H1 (cell line): Measurements from ENCODE around the gene DHRS1. TPM values are rescaled to one million over a fixed set of nuclear protein-coding genes. Genes with fewer than 3 reads are reported as not detected.

Experiments used
- ASH2L ChIP-seq: fragments of 200-600, 300-600 bp; sonication (generic); IDR thresholded peaks from one replicate; pipeline ENCODE4 v1.7.1; 2017; ENCODE audit warnings: low read length
- BACH1 ChIP-seq: IDR thresholded peaks from 2 replicates; pipeline ENCODE4 v1.6.1; 2012; ENCODE audit warnings: low read length, improper control_type of control experiment
- BRCA1 ChIP-seq: IDR thresholded peaks from 2 replicates; pipeline ENCODE4 v1.6.1; 2012; ENCODE audit warnings: low read depth, low read length, improper control_type of control experiment
- CBX5 ChIP-seq: fragments of 300-800, 300-1000 bp; sonication (generic); IDR thresholded peaks from 2 replicates; pipeline ENCODE4 v1.7.1; 2016; ENCODE audit warnings: antibody characterized with exemption, low read length, low read depth
- CHD1 ChIP-seq: IDR thresholded peaks from 2 replicates; pipeline ENCODE4 v1.6.1; 2012; ENCODE audit warnings: low read depth, low read length, improper control_type of control experiment
- E2F6 ChIP-seq: IDR thresholded peaks from 2 replicates; pipeline ENCODE4 v1.6.1; 2012; ENCODE audit warnings: inconsistent platforms
- EP300 ChIP-seq, 2 experiments: IDR thresholded peaks; 1 replicate in 1 of 2; 2 replicates in 1 of 2; pipeline ENCODE4 v1.6.1; 2011 to 2012; ENCODE audit warnings: low read depth in 2 of 2, low read length in 2 of 2, mild to moderate bottlenecking in 2 of 2, borderline replicate concordance in 1 of 2, inconsistent platforms in 1 of 2, moderate library complexity in 1 of 2
- GABPA ChIP-seq: IDR thresholded peaks from 2 replicates; pipeline ENCODE4 v1.6.1; 2011; ENCODE audit warnings: mild to moderate bottlenecking, low read length, moderate library complexity, borderline replicate concordance; ENCODE audit not compliant: insufficient read depth
- JUN ChIP-seq: IDR thresholded peaks from 2 replicates; pipeline ENCODE4 v1.6.1; 2011; ENCODE audit warnings: low read depth, mild to moderate bottlenecking, improper control_type of control experiment, low read length
- KDM4A ChIP-seq: IDR thresholded peaks from one replicate; pipeline ENCODE4 v1.7.1; 2012; ENCODE audit warnings: low read depth, mild to moderate bottlenecking, moderate library complexity, low read length, inconsistent platforms; ENCODE audit not compliant: severe bottlenecking
- PHF8 ChIP-seq: fragments of 200-600 bp; sonication (generic); conservative IDR thresholded peaks from 2 replicates; pipeline ENCODE4 v1.7.1; 2012; ENCODE audit warnings: low read depth, mild to moderate bottlenecking, inconsistent platforms, low read length, moderate library complexity
- POU5F1 ChIP-seq: IDR thresholded peaks from 2 replicates; pipeline ENCODE4 v1.6.1; 2011; ENCODE audit warnings: low read depth, mild to moderate bottlenecking, low read length, moderate library complexity
- RBBP5 ChIP-seq: IDR thresholded peaks from 2 replicates; pipeline ENCODE4 v1.7.1; 2012; ENCODE audit warnings: low read depth, mild to moderate bottlenecking, inconsistent platforms, low read length, moderate library complexity, borderline replicate concordance
- RNF2 ChIP-seq: fragments of 200-900, 300-1000 bp; sonication (generic); IDR thresholded peaks from 2 replicates; pipeline ENCODE4 v1.7.1; 2016; ENCODE audit warnings: borderline replicate concordance, low read depth, mild to moderate bottlenecking, antibody characterized with exemption, low read length; ENCODE audit not compliant: poor library complexity, severe bottlenecking; ENCODE audit errors: missing control alignments
- SIN3A ChIP-seq, 2 experiments: IDR thresholded peaks in 1 of 2; conservative IDR thresholded peaks in 1 of 2; 2 replicates each; pipeline ENCODE4 v1.6.1; 2011 to 2012; ENCODE audit warnings: low read length in 2 of 2, improper control_type of control experiment in 1 of 2, low read depth in 1 of 2, mild to moderate bottlenecking in 1 of 2
- SP1 ChIP-seq: IDR thresholded peaks from 2 replicates; pipeline ENCODE4 v1.6.1; 2011; ENCODE audit warnings: low read depth, low read length
- SRF ChIP-seq: IDR thresholded peaks from 2 replicates; pipeline ENCODE4 v1.6.1; 2011; ENCODE audit warnings: mild to moderate bottlenecking, low read depth, low read length, moderate library complexity
- TBP ChIP-seq: IDR thresholded peaks from 2 replicates; pipeline ENCODE4 v1.6.1; 2011; ENCODE audit warnings: low read depth, low read length, improper control_type of control experiment
- TEAD4 ChIP-seq: IDR thresholded peaks from 2 replicates; pipeline ENCODE4 v1.6.1; 2012; ENCODE audit warnings: low read depth, low read length, inconsistent platforms, mixed read lengths
- USF2 ChIP-seq: IDR thresholded peaks from 2 replicates; pipeline ENCODE4 v1.6.1; 2011; ENCODE audit warnings: low read length, improper control_type of control experiment
- YY1 ChIP-seq: IDR thresholded peaks from 2 replicates; pipeline ENCODE4 v1.6.1; 2011; ENCODE audit warnings: low read depth, mild to moderate bottlenecking, low read length
- polyA plus RNA-seq, 7 experiments: library from polyadenylated mRNA; depleted of rRNA in 3 of 7; stranded (reverse) in 5 of 7; unstranded in 2 of 7; fragments of >200 nt in 5 of 7; fragments of 200-250 nt in 2 of 7; gene quantifications; 1 replicate in 5 of 7; 2 replicates in 1 of 7; 4 replicates in 1 of 7; pipeline versions ENCODE4 v1.2.1 to v1.2.3, GENCODE V29; 2011 to 2013; ENCODE audit warnings: missing spikeins in 2 of 7, mixed read lengths in 2 of 7
- total RNA-seq: library from RNA; stranded (reverse); fragmentation: NEBNext Ultra II Directional; extraction: Animal tissue kit (Norgen Biotek cat#: 25700); gene quantifications from 2 replicates; pipeline ENCODE4 v1.2.1, GENCODE V29; 2021

Gene DHRS1
- total and polyA plus RNA-seq, 2 of the 8 experiments (the other 6 are each of a cell fraction or from before 2014, with no cell fraction given) = 8.8 to 31.7 TPM

GRCh38 chr14:24334431-24335291 is 35.1 kb upstream of the DHRS1 start, which contains the start of gene ADCY4 (continued):
- TF ChIP-seq JUN (no peak), BACH1 (no peak), TEAD4 (no peak), RBBP5 (peak; percentile 96), KDM4A (peak; percentile 100), BRCA1 (no peak), USF2 (no peak), SP1 (no peak), CHD1 (no peak), TBP (no peak), CBX5 (no peak), GABPA (0 out of 2 replicates have a peak, but pooled peaks have one; percentile 48), ASH2L (peak; percentile 76), E2F6 (no peak), SIN3A (conservative IDR thresholded peaks at IDR 0.05 in 1 of 2, IDR thresholded peaks at IDR 0.05 in 1 of 2; ENCODE audit: low read depth in 1 of 2, low read length in 2 of 2) (peak in 1 of 2 experiments; percentile 44; a peak in 1 of 4 replicates), SRF (no peak), EP300 (IDR thresholded peaks at IDR 0.05; ENCODE audit: borderline replicate concordance in 1 of 2, low read depth in 2 of 2, low read length in 2 of 2) (no peak), YY1 (0 out of 2 replicates have a peak, but pooled peaks have one; percentile 20), RNF2 (peak; percentile 68), POU5F1 (no peak), PHF8 (no peak; the same call in 1 of the 2 replicates)
